ENCODE results near the gene OPN1SW.

DNA sequence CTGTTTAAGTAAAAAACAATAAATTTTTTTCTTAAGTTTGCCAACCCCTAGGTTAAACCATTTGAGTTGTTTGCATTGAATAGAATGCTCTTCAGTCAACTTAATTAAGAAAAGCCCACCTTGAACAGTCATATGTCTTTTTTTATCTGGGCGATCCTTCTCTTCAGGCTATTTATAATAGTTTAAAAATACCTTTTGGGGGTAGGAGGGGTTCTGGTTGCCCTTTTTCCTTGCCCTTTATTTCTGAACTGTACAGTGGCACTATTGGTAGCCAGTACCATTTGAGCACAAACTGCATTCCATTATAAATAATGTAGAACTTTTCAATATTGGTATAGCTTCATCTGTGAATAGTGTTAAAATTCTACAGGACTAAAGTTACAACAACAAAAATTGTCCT lies 23.3 kb downstream of the OPN1SW start:
- TF ChIP-seq, protein P1, sequence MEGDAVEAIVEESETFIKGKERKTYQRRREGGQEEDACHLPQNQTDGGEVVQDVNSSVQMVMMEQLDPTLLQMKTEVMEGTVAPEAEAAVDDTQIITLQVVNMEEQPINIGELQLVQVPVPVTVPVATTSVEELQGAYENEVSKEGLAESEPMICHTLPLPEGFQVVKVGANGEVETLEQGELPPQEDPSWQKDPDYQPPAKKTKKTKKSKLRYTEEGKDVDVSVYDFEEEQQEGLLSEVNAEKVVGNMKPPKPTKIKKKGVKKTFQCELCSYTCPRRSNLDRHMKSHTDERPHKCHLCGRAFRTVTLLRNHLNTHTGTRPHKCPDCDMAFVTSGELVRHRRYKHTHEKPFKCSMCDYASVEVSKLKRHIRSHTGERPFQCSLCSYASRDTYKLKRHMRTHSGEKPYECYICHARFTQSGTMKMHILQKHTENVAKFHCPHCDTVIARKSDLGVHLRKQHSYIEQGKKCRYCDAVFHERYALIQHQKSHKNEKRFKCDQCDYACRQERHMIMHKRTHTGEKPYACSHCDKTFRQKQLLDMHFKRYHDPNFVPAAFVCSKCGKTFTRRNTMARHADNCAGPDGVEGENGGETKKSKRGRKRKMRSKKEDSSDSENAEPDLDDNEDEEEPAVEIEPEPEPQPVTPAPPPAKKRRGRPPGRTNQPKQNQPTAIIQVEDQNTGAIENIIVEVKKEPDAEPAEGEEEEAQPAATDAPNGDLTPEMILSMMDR (IDR thresholded peaks at IDR 0.05): no peak
- TF ChIP-seq ZFX (IDR thresholded peaks at IDR 0.05; ENCODE audit: borderline replicate concordance): no peak

All from 22Rv1 (cell line).